ENCODE data around the gene ABCA2. TPM values are rescaled to one million over a fixed set of nuclear protein-coding genes. Genes with fewer than 3 reads are reported as not detected.

Gene ABCA2
- total and polyA plus RNA-seq, 4 donors, result 2.9 to 15.2 (median 12.3) TPM

DNA sequence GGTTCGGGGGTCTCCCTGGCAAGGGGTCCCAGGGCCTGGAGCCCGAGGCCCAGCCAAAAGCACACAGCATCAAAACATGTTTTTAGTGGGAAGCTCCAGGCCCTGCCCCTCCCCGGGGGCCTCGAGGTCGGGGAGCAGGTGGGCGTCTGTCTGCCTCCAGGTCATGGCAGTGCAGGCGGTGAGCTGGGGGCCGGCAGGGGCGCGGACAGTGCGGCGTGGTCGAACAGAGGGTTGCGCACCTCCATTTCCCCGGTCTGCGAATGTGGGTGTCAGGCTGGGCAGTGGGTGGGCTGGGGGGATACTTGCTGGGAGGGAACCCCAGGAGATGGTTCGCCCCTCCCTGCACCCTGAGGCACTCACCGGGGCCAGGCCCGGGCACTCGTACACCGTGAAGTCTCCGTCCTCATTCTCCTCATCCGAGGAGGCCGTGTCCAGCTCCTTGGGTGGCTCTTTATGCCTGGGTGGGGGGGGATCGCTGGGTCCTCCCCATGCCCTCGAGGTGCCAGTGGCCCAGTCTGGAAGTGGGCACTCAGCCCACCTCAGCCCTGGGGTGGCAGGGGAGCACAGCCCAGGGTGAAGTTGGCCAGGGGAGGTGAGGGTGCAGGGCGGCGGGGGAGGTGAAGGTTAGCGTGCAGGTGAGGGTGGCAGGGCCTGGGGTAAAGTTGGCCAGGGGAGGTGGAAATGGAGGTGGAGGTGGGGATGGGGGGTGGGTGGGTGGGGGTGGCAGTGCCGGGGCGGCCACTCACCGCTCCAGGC lies 11.8 kb upstream of the ABCA2 start:
- Histone ChIP-seq H3K27me3 (ENCODE audit: control insufficient read depth in 4 of 4, insufficient read depth in 4 of 4, low read length in 3 of 4) (peaks cover 0 to 8% (median under 1%) of the 10 kb centered on the region in 4 donors), H3K9me3 (ENCODE audit: control insufficient read depth in 4 of 4, low read length in 3 of 4) (no peaks in the 10 kb centered on the region), H3K4me1 (ENCODE audit: control insufficient read depth in 4 of 4, insufficient read depth in 4 of 4, low read length in 3 of 4) (peaks cover 0 to 20% (median 0%) of the 10 kb centered on the region in 4 donors), H3K4me3 (ENCODE audit: low read depth in 1 of 3, low read length in 3 of 3) (no peak overlapping the region), H3K36me3 (ENCODE audit: control insufficient read depth in 4 of 4, insufficient read depth in 3 of 4, low read depth in 1 of 4, low read length in 3 of 4) (no peaks in the 10 kb centered on the region), H3K9ac (ENCODE audit: low read depth in 1 of 2, low read length in 2 of 2) (no peak overlapping the region), H3K27ac (ENCODE audit: low read depth in 1 of 2, low read length in 2 of 2) (no peak overlapping the region)
- 85% methylated on average over 32 of the region's 32 CpGs for WGBS
- TF ChIP-seq RAD21 (IDR thresholded peaks at IDR 0.05) (no peak), GABPA (IDR thresholded peaks at IDR 0.05 in 1 of 2, conservative IDR thresholded peaks at IDR 0.05 in 1 of 2) (no peak), ATF3 (IDR thresholded peaks at IDR 0.05) (no peak), FOXA1 (IDR thresholded peaks at IDR 0.05) (no peak), TAF1 (conservative IDR thresholded peaks at IDR 0.05) (no peak), ZBTB33 (IDR thresholded peaks at IDR 0.05) (no peak), JUND (IDR thresholded peaks at IDR 0.05) (no peak), YY1 (IDR thresholded peaks at IDR 0.05) (no peak), FOXA2 (IDR thresholded peaks at IDR 0.05) (no peak), SP1 (IDR thresholded peaks at IDR 0.05) (no peak), NR2F2 (IDR thresholded peaks at IDR 0.05) (no peak), HNF4A (conservative IDR thresholded peaks at IDR 0.05) (no peak), EGR1 (IDR thresholded peaks at IDR 0.05; ENCODE audit: low read depth in 2 of 2) (no peak), MAX (IDR thresholded peaks at IDR 0.05) (no peak), CTCF (IDR thresholded peaks at IDR 0.05; ENCODE audit: low read depth, low read length, missing input control) (no peak), RXRA (IDR thresholded peaks at IDR 0.05) (no peak), HNF4G (IDR thresholded peaks at IDR 0.05) (no peak)
- TF ChIP-seq, protein P1, sequence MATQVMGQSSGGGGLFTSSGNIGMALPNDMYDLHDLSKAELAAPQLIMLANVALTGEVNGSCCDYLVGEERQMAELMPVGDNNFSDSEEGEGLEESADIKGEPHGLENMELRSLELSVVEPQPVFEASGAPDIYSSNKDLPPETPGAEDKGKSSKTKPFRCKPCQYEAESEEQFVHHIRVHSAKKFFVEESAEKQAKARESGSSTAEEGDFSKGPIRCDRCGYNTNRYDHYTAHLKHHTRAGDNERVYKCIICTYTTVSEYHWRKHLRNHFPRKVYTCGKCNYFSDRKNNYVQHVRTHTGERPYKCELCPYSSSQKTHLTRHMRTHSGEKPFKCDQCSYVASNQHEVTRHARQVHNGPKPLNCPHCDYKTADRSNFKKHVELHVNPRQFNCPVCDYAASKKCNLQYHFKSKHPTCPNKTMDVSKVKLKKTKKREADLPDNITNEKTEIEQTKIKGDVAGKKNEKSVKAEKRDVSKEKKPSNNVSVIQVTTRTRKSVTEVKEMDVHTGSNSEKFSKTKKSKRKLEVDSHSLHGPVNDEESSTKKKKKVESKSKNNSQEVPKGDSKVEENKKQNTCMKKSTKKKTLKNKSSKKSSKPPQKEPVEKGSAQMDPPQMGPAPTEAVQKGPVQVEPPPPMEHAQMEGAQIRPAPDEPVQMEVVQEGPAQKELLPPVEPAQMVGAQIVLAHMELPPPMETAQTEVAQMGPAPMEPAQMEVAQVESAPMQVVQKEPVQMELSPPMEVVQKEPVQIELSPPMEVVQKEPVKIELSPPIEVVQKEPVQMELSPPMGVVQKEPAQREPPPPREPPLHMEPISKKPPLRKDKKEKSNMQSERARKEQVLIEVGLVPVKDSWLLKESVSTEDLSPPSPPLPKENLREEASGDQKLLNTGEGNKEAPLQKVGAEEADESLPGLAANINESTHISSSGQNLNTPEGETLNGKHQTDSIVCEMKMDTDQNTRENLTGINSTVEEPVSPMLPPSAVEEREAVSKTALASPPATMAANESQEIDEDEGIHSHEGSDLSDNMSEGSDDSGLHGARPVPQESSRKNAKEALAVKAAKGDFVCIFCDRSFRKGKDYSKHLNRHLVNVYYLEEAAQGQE (IDR thresholded peaks at IDR 0.05), result no peak
- no peak for DNase-seq (ENCODE audit: low spot score)

All from liver (tissue), 9 donors.